NT2/D1 (cell line): Measurements from ENCODE around the gene CRACR2B.

ENCODE experiments used
- DNase-seq: peaks from one replicate; pipeline ENCODE4 v3.0.0-alpha.2; 2011; ENCODE audit warnings: low read depth, low spot score
- H3K27me3 ChIP-seq: 2 replicates; pipeline ENCODE4 v1.6.0; 2011; ENCODE audit warnings: mild to moderate bottlenecking; ENCODE audit not compliant: insufficient read length, insufficient read depth
- H3K36me3 ChIP-seq: 2 replicates; pipeline ENCODE4 v1.6.1; 2011; ENCODE audit warnings: mild to moderate bottlenecking, low read length, mixed read lengths; ENCODE audit not compliant: insufficient read depth, insufficient read length
- H3K4me1 ChIP-seq: 2 replicates; pipeline ENCODE4 v1.5.1; 2011; ENCODE audit not compliant: insufficient read depth, insufficient read length
- H3K4me3 ChIP-seq: 2 replicates; pipeline ENCODE4 v1.5.1; 2011; ENCODE audit warnings: low read depth; ENCODE audit not compliant: insufficient read length
- H3K9ac ChIP-seq: 2 replicates; pipeline ENCODE4 v1.6.0; 2011; ENCODE audit warnings: low read depth; ENCODE audit not compliant: insufficient read length
- H3K9me3 ChIP-seq: 2 replicates; pipeline ENCODE4 v1.5.1; 2011; ENCODE audit warnings: mild to moderate bottlenecking, low read length; ENCODE audit not compliant: insufficient read depth
- SUZ12 ChIP-seq: IDR thresholded peaks from 2 replicates; pipeline ENCODE4 v1.6.1; 2011; ENCODE audit not compliant: insufficient read length, insufficient read depth; ENCODE audit errors: extremely low read depth
- YY1 ChIP-seq: IDR thresholded peaks from 2 replicates; pipeline ENCODE4 v1.6.1; 2011; ENCODE audit not compliant: insufficient read length, insufficient read depth
- ZNF274 ChIP-seq: IDR thresholded peaks from 2 replicates; pipeline ENCODE4 v1.6.1; 2011; ENCODE audit warnings: mild to moderate bottlenecking, low read depth, low read length

Gene CRACR2B

DNA sequence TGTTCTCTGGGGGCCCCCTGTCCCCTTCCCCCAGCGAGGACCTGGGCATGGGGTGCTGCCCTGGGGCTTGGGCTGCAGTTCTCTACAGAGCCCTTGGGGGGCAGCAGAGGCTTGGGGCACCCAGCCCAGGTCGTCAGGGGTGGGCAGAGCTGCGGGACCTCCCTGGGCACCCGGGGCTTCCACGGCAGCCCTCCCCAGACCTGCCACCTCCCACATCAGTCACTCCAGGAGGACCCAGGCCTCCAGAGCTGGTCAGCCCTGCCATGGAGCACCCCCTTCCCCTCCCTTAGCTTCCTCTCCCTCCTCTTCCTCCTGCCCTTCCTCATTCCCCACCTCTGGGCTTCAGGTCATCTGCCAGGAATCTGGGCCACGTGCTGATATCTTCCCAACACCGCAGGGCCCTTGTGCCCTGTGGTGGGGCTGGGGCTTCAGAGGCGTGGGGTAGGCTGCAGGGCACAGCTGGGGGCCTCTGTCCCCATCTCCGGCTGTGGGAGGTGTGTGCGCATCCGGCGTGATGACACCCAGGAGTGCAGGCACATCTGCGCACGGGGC, 20.7 kb downstream of the CRACR2B start:
- H3K4me1 ChIP-seq, result peaks cover 51% of the 10 kb centered on the region
- no peak overlapping the region for H3K4me3 ChIP-seq
- TF ChIP-seq YY1, result no peak
- TF ChIP-seq ZNF274, result no peak
- no peak for TF ChIP-seq SUZ12
- H3K9ac ChIP-seq, result peak overlapping the region; percentile 14
- H3K27me3 ChIP-seq, result no peaks in the 10 kb centered on the region
- H3K36me3 ChIP-seq, result peaks cover 16% of the 10 kb centered on the region
- DNase-seq, result no peak
- no peaks in the 10 kb centered on the region for H3K9me3 ChIP-seq

- H3K4me3 ChIP-seq, result peak overlapping the region; percentile 75
- H3K4me1 ChIP-seq, result peaks cover 56% of the 10 kb centered on the region
- TF ChIP-seq SUZ12, result no peak
- no peak for TF ChIP-seq ZNF274
- TF ChIP-seq YY1, result no peak
- no peaks in the 10 kb centered on the region for H3K27me3 ChIP-seq
- peaks cover 23% of the 10 kb centered on the region for H3K36me3 ChIP-seq
- peak overlapping the region; percentile 14 for H3K9ac ChIP-seq
- DNase-seq, result no peak
- no peaks in the 10 kb centered on the region for H3K9me3 ChIP-seq
Observed at GRCh38 chr11:849104-849824, 21.5 kb downstream of the CRACR2B start.

DNA sequence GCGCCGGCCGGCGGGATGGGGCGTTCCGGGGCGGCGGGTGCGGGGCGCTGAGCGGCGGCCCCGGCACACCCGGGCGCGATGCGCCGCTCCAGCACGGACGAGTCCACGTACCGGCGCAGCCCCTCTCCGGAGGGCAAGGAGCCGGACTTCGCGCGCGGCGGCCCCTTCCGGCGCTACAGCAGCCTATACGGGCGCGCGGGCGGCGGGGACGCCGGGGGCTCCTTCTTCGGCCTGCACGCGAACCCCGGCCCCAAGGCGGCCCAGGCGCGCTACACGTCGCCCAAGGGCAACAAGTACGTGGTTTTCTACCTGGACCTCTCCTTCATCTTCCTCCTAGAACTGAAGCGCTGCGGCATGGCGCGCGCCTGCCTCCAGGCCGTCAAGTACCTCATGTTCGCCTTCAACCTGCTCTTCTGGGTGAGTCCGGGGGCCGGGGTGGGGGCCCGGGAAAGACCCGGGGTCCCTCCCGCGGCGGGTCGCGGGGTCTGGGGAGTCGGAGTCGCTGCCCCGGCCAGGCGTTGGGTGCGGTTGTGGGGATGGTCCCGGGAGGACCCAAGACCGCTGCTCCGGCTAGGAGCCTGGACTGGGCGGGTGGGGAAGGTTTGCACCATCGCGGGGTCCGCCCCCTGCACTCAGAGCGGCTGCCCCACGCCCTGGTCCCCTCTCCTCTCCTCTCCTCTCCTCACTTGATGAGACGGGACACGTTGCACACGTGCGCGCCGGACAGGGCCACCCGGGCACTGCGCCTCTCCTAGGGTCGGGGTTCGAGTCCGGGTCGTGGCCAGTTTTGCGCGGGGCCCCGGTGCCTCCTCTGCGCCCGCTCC, 22.4 kb downstream of the CRACR2B start:
- TF ChIP-seq ZNF274 (no peak), SUZ12 (no peak), YY1 (no peak)
- Histone ChIP-seq H3K4me1 (peaks cover 59% of the 10 kb centered on the region), H3K27me3 (no peaks in the 10 kb centered on the region), H3K9me3 (no peaks in the 10 kb centered on the region), H3K4me3 (peak overlapping the region; percentile 75), H3K36me3 (peaks cover 28% of the 10 kb centered on the region), H3K9ac (peak overlapping the region; percentile 80)
- DNase-seq, result no peak

GRCh38 chr11:850775-851763, 23.4 kb downstream of the CRACR2B start:
- no peak for DNase-seq
- Histone ChIP-seq H3K4me3 (peak overlapping the region; percentile 75), H3K27me3 (no peaks in the 10 kb centered on the region), H3K36me3 (peaks cover 37% of the 10 kb centered on the region), H3K9me3 (no peaks in the 10 kb centered on the region), H3K9ac (peak overlapping the region; percentile 80), H3K4me1 (peaks cover 58% of the 10 kb centered on the region)
- TF ChIP-seq SUZ12, result no peak

- Histone ChIP-seq H3K9me3 (no peaks in the 10 kb centered on the region), H3K27me3 (no peaks in the 10 kb centered on the region), H3K36me3 (peaks cover 34% of the 10 kb centered on the region), H3K4me3 (no peak overlapping the region), H3K9ac (peak overlapping the region; percentile 64), H3K4me1 (peaks cover 50% of the 10 kb centered on the region)
- no peak for DNase-seq
- TF ChIP-seq SUZ12 (no peak), YY1 (no peak), ZNF274 (no peak)
Observed at GRCh38 chr11:852762-853161, 25.0 kb downstream of the CRACR2B start.

GRCh38 chr11:853682-854448, 26.1 kb downstream of the CRACR2B start:
- Histone ChIP-seq H3K4me3 (no peak overlapping the region), H3K9ac (no peak overlapping the region), H3K36me3 (peaks cover 33% of the 10 kb centered on the region), H3K9me3 (no peaks in the 10 kb centered on the region), H3K27me3 (no peaks in the 10 kb centered on the region), H3K4me1 (peaks cover 48% of the 10 kb centered on the region)
- no peak for TF ChIP-seq YY1
- TF ChIP-seq SUZ12, result no peak
- no peak for TF ChIP-seq ZNF274
- no peak for DNase-seq
